GM10248 (cell line): ENCODE results near the gene PTPN6.
A peak's percentile ranks its signal among the peaks of the same experiment; 100 is the strongest.

Experiments
- CTCF ChIA-PET: fragments of 300-600 bp; sonication (Branson Sonifier 250); formaldehyde crosslinking; extraction: SDS; loops from one replicate; lab custom pipeline; 2021; ENCODE audit warnings: antibody characterized with exemption; lab: Yijun Ruan, JAX
- POLR2A ChIA-PET: fragments of 350-650 bp; sonication (Branson Sonifier 250); formaldehyde crosslinking; extraction: SDS; loops from one replicate; lab custom pipeline; 2020; ENCODE audit warnings: antibody characterized with exemption; lab: Yijun Ruan, JAX
- DNase-seq: peaks from one replicate; pipeline ENCODE4 v3.0.0; 2012; ENCODE audit errors: extremely low spot score
- TF ChIP-seq, protein P1 (sequence below): IDR thresholded peaks from 2 replicates; pipeline ENCODE4 v1.5.1; 2012; ENCODE audit warnings: mild to moderate bottlenecking, low read depth; ENCODE audit errors: extremely low read depth, missing control alignments, control extremely low read depth

The PTPN6 gene

DNA sequence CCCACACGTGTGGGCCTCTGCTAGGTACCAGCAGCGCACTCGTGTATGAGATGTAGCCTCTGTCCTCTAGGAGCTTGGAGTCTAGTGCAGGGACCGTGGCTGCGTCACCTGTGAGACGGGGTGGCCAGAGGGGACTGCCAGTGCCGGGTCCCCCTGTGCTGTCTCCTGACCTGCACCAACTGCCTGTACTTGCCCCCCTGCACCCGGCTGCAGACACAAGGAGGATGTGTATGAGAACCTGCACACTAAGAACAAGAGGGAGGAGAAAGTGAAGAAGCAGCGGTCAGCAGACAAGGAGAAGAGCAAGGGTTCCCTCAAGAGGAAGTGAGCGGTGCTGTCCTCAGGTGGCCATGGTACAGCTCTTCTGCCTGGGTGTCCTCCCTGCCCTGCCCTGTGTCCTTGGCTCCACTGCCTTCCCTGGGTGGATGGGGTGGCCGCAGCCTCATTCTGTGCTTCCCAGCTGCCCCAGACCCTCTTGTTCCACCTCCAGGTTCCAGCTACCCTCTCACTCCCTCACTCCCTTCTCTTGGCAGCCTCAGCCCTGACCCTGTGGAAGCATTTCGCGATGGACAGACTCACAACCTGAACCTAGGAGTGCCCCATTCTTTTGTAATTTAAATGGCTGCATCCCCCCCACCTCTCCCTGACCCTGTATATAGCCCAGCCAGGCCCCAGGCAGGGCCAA is 9.6 kb downstream of the PTPN6 start:
- POLR2A ChIA-PET, result interaction anchor here (0.6 to 11.3 kb wide), 6 partner anchors 9 to 967 kb away, joined by 3 to 147 read pairs (median 4); partner anchors contain the start of genes C12orf57, PTPN6 and RNU7-1
- TF ChIP-seq, protein P1, sequence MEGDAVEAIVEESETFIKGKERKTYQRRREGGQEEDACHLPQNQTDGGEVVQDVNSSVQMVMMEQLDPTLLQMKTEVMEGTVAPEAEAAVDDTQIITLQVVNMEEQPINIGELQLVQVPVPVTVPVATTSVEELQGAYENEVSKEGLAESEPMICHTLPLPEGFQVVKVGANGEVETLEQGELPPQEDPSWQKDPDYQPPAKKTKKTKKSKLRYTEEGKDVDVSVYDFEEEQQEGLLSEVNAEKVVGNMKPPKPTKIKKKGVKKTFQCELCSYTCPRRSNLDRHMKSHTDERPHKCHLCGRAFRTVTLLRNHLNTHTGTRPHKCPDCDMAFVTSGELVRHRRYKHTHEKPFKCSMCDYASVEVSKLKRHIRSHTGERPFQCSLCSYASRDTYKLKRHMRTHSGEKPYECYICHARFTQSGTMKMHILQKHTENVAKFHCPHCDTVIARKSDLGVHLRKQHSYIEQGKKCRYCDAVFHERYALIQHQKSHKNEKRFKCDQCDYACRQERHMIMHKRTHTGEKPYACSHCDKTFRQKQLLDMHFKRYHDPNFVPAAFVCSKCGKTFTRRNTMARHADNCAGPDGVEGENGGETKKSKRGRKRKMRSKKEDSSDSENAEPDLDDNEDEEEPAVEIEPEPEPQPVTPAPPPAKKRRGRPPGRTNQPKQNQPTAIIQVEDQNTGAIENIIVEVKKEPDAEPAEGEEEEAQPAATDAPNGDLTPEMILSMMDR, result peak; percentile 59
- CTCF ChIA-PET, result interaction anchor here (1.0 to 13.5 kb wide), 10 partner anchors 9 to 147 kb away, joined by 3 to 530 read pairs (median 4); partner anchors contain the start of genes C12orf57, EMG1, LRRC23 and PHB2
- DNase-seq, result peak; percentile 57

DNA sequence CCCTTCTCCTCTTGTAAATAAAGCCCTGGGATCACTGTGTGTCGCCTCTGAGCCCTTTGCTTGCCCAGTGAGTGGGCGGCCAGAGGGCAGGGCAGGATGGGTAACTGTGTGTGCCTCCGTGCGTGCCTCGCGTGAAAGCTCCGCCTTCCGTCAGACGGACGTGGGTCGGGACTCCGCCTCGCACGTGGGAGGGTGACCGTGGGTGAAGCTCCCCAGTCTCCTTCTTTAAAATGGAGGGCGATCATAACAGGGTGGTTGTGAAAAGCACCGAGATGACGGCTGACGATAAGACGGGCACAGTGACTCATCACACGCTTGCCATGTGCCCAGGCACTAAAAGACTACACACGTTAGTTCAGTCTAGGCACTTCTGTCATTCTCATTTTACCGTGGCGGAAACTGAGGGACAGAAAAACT is 10.1 kb downstream of the PTPN6 start:
- TF ChIP-seq, protein P1, result no peak
- peak; percentile 57 for DNase-seq
- POLR2A ChIA-PET, result interaction anchor here (0.6 to 11.3 kb wide), 5 partner anchors 10 to 88 kb away, joined by 3 to 147 read pairs (median 6); partner anchors contain the start of genes C12orf57, PTPN6 and RNU7-1
- CTCF ChIA-PET, result interaction anchor here (1.0 to 13.5 kb wide), 11 partner anchors 8 to 147 kb away, joined by 3 to 530 read pairs (median 5); partner anchors contain the start of genes C12orf57, EMG1, LRRC23 and PHB2

DNA sequence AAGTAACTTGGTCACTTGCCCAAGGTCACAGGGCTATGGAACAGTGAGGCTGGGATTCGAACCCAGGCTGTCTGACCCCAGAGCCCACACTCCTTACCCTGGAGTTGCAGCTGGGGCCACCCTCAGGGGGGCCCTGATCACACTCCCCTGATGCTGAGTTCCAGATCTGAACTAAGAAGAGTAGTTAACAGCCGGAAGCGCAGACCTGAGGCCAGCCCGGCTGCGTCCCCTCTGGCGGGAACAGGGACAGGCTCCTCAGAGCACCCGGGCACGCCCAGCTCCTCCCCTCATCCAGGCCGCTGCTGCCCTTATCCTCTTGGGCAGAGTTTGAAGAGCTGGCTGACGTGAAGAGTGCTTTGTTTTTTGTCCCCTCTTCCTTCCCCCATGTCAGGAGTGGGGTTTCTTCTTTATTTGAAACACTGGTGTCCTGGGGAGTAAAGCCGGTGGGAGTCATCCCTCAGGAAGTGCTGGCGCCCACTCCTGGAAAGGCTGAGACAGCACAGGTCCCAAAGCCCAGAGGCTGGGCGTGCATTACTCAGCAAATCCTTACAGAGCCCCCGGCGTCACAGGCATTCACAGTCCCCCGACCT is 10.6 kb downstream of the PTPN6 start:
- ChIA-PET POLR2A (interaction anchor here (1.1 to 11.3 kb wide), 4 partner anchors 11 to 89 kb away, joined by 3 to 147 read pairs (median 7); partner anchors contain the start of genes C12orf57, PTPN6, RNU7-1 and SPSB2), CTCF (interaction anchor here (1.0 to 13.5 kb wide), 10 partner anchors 8 to 146 kb away, joined by 3 to 530 read pairs (median 6); partner anchors contain the start of genes C12orf57, EMG1, LRRC23 and PHB2)
- TF ChIP-seq, protein P1, result peak; percentile 47
- DNase-seq, result peak; percentile 62

DNA sequence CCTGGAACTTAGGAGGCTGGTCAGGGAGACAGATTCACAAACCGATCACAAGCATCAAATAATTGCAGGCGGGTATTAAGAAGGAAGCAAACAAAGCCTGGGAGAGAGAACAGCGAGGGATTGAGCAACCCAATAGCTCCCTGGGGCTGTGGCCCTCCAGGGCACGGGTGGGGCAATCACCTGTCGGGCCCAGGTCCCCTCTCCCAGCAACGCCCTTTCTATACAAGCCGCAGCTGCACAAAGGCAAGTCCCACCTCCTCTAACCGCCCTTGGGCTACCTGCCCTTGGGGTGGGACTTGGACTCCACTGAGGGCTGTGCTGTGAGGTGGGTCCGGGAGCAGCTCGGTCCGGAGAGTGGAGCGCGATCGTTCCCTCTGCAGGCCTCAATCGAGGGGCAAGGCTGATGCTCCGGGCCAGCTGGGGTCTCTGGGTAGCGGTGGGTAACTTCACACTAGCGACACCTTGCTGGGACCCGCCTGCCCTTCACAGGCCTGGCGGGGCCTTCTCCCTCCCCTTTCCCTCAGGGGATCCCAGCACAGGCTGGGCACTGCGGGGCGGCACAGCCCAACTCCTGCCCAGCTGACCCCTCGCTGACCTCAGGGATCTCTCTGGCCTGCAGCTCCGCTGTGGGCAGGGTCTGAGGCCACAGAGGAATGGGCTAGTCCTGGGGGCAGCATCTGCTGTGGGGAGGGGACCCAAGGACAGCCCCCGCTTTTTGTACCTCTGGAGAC is 11.3 kb downstream of the PTPN6 start:
- ChIA-PET POLR2A (interaction anchor here (1.1 to 11.3 kb wide), 4 partner anchors 11 to 90 kb away, joined by 3 to 147 read pairs (median 8); partner anchors contain the start of genes C12orf57, PTPN6, RNU7-1 and SPSB2), CTCF (interaction anchor here (1.1 to 13.5 kb wide), 5 partner anchors 7 to 94 kb away, joined by 7 to 530 read pairs (median 8); partner anchors contain the start of genes C12orf57, EMG1, LRRC23 and PHB2)
- TF ChIP-seq, protein P1, result no peak
- DNase-seq, result no peak

DNA sequence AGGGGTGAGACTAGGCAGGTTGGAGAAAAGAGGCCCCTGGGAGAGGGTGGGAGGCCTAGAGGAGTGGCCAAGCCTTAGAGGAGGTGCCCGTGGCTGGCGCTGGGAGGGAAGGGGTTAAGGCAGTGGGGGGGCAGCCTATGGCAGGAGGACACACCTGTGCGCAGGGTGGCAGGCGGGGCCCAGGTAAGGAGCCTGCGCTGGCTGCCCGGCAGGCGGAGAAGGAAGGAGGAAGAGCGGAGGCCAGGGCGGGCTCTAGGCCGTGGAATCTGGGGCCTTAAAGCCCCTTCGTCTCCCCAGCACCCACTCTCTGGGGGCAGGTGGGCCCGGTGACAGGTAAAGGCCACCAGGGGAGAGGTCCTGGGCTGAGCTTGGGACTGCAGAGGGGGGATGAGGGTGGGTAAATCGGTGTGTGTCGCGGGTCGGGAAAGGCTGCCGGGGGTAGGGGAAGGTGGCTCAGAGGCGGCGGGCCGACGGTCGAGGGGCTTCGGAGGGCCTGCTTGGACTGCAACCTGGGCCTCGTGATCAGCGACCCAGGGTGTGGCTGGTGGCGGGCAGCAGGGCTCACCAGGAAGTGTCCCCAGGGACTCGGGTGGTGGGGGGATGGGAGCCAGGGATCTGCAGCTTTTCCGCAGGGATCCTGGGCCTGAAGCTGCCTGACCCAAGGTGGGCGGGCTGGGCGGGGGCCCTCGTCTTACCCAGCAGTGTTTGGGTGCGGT is 12.0 kb downstream of the PTPN6 start:
- no peak for DNase-seq
- CTCF ChIA-PET, result interaction anchor here (1.7 to 13.5 kb wide), 6 partner anchors 7 to 95 kb away, joined by 12 to 530 read pairs (median 22); partner anchors contain the start of genes C12orf57, PTPN6, RNU7-1 and TPI1
- TF ChIP-seq, protein P1, result no peak
- POLR2A ChIA-PET, result interaction anchor here (0.6 to 11.3 kb wide), 5 partner anchors 12 to 1064 kb away, joined by 3 to 147 read pairs (median 4); partner anchors contain the start of genes C12orf57, PTPN6, RNU7-1 and SPSB2
